Mammary epithelial cell (primary cell): ENCODE results near the gene ASPHD2.

Experiments
- EZH2 ChIP-seq: IDR thresholded peaks from 2 replicates; pipeline ENCODE4 v1.6.1; 2012; ENCODE audit warnings: low read length, inconsistent platforms, borderline replicate concordance
- TF ChIP-seq, protein P1 (sequence below), 2 donors: IDR thresholded peaks in 1 of 2; conservative IDR thresholded peaks in 1 of 2; 2 replicates each; pipeline ENCODE4 v1.5.1; 2011 to 2012; ENCODE audit warnings: inconsistent platforms in 2 of 2, low read length in 2 of 2, mild to moderate bottlenecking in 2 of 2, control low read depth in 1 of 2, low read depth in 1 of 2; ENCODE audit not compliant: insufficient read depth in 1 of 2; ENCODE audit errors: extremely low read depth in 1 of 2

DNA sequence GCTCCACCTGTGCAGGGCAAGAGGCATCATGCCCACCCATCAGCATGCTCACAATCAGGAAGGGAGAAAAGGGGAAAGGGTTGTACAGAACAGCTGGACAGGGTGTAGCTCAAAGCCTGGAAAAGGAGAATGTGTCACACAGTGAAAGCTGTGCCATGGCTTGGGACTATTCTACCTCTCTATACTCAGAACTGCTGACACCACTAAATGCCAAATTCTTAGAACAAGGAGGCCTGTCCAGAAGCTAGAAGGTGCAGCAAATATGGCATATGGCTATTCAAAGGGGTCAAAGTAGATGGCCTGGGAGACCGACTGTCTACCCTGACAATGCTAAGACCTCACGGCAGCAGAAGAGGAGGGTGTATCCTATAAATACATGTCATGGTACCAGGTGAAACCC lies 41.7 kb downstream of the ASPHD2 start:
- TF ChIP-seq, protein P1, sequence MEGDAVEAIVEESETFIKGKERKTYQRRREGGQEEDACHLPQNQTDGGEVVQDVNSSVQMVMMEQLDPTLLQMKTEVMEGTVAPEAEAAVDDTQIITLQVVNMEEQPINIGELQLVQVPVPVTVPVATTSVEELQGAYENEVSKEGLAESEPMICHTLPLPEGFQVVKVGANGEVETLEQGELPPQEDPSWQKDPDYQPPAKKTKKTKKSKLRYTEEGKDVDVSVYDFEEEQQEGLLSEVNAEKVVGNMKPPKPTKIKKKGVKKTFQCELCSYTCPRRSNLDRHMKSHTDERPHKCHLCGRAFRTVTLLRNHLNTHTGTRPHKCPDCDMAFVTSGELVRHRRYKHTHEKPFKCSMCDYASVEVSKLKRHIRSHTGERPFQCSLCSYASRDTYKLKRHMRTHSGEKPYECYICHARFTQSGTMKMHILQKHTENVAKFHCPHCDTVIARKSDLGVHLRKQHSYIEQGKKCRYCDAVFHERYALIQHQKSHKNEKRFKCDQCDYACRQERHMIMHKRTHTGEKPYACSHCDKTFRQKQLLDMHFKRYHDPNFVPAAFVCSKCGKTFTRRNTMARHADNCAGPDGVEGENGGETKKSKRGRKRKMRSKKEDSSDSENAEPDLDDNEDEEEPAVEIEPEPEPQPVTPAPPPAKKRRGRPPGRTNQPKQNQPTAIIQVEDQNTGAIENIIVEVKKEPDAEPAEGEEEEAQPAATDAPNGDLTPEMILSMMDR (conservative IDR thresholded peaks at IDR 0.05 in 1 of 2, IDR thresholded peaks at IDR 0.05 in 1 of 2; ENCODE audit: extremely low read depth in 1 of 2, insufficient read depth in 1 of 2, low read depth in 1 of 2, low read length in 2 of 2), result no peak
- TF ChIP-seq EZH2, result no peak
